Loucy (cell line): Measurements from ENCODE around the gene PAX7.

Source experiments
- EZH2phosphoT487 ChIP-seq: fragments of 200-600 bp; IDR thresholded peaks from 2 replicates; pipeline ENCODE4 v1.6.1; 2018; ENCODE audit warnings: antibody characterized with exemption, mild to moderate bottlenecking, moderate library complexity, borderline replicate concordance
- TF ChIP-seq, protein P1 (sequence below): fragments of 200-600 bp; sonication (generic); conservative IDR thresholded peaks from 2 replicates; pipeline ENCODE4 v1.5.1; 2014; ENCODE audit warnings: mild to moderate bottlenecking, antibody characterized with exemption, low read length

- TF ChIP-seq, protein P1, sequence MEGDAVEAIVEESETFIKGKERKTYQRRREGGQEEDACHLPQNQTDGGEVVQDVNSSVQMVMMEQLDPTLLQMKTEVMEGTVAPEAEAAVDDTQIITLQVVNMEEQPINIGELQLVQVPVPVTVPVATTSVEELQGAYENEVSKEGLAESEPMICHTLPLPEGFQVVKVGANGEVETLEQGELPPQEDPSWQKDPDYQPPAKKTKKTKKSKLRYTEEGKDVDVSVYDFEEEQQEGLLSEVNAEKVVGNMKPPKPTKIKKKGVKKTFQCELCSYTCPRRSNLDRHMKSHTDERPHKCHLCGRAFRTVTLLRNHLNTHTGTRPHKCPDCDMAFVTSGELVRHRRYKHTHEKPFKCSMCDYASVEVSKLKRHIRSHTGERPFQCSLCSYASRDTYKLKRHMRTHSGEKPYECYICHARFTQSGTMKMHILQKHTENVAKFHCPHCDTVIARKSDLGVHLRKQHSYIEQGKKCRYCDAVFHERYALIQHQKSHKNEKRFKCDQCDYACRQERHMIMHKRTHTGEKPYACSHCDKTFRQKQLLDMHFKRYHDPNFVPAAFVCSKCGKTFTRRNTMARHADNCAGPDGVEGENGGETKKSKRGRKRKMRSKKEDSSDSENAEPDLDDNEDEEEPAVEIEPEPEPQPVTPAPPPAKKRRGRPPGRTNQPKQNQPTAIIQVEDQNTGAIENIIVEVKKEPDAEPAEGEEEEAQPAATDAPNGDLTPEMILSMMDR = no peak
- TF ChIP-seq EZH2phosphoT487 = no peak
These were observed 66.9 kb downstream of the PAX7 start for GRCh38 chr1:18697541-18697940.
